Activated naive CD4-positive, alpha-beta T cell treated with anti-CD3 and anti-CD28 coated beads, Interleukin-2, amount 50 U/mL, for 24 hours (primary cell): ENCODE measurements around the gene HHATL.

Source experiments
- H3K27ac Mint-ChIP-seq: one replicate; pipeline ENCODE4 v1.8.0; 2021; ENCODE audit warnings: mild to moderate bottlenecking, mixed read lengths
- H3K27me3 Mint-ChIP-seq: one replicate; pipeline ENCODE4 v1.8.0; 2021; ENCODE audit warnings: mixed read lengths
- H3K36me3 Mint-ChIP-seq: one replicate; pipeline ENCODE4 v1.8.0; 2021; ENCODE audit warnings: mixed read lengths
- H3K4me1 Mint-ChIP-seq: one replicate; pipeline ENCODE4 v1.8.0; 2021; ENCODE audit warnings: mixed read lengths
- H3K4me3 Mint-ChIP-seq: one replicate; pipeline ENCODE4 v1.8.0; 2021; ENCODE audit warnings: mild to moderate bottlenecking, mixed read lengths
- H3K9me3 Mint-ChIP-seq: one replicate; pipeline ENCODE4 v1.8.0; 2021; ENCODE audit warnings: mixed read lengths

HHATL gene

GRCh38 chr3:42672515-42672914 lies 30.1 kb downstream of the HHATL start:
- Mint-ChIP-seq H3K4me1 (no peaks in the 10 kb centered on the region), H3K9me3 (peaks cover 6% of the 10 kb centered on the region), H3K27ac (no peak overlapping the region)

GRCh38 chr3:42670670-42671069 lies 31.9 kb downstream of the HHATL start:
- no peaks in the 10 kb centered on the region for H3K4me1 Mint-ChIP-seq

More at GRCh38 chr3:42672515-42672914, 30.1 kb downstream of the HHATL start:
- H3K27me3 Mint-ChIP-seq: no peaks in the 10 kb centered on the region
- H3K36me3 Mint-ChIP-seq: no peaks in the 10 kb centered on the region
- H3K4me3 Mint-ChIP-seq: no peak overlapping the region

GRCh38 chr3:42670051-42670576 lies 32.5 kb downstream of the HHATL start:
- Mint-ChIP-seq H3K27me3 (no peaks in the 10 kb centered on the region), H3K9me3 (no peaks in the 10 kb centered on the region), H3K36me3 (no peaks in the 10 kb centered on the region), H3K27ac (no peak overlapping the region), H3K4me3 (no peak overlapping the region), H3K4me1 (no peaks in the 10 kb centered on the region)

More at GRCh38 chr3:42670670-42671069, 31.9 kb downstream of the HHATL start:
- no peak overlapping the region for H3K27ac Mint-ChIP-seq
- H3K4me3 Mint-ChIP-seq: no peak overlapping the region
- no peaks in the 10 kb centered on the region for H3K9me3 Mint-ChIP-seq
- no peaks in the 10 kb centered on the region for H3K36me3 Mint-ChIP-seq
- no peaks in the 10 kb centered on the region for H3K27me3 Mint-ChIP-seq

- H3K4me1 Mint-ChIP-seq: no peaks in the 10 kb centered on the region
- no peak overlapping the region for H3K4me3 Mint-ChIP-seq
- H3K36me3 Mint-ChIP-seq: no peaks in the 10 kb centered on the region
- no peaks in the 10 kb centered on the region for H3K9me3 Mint-ChIP-seq
- no peak overlapping the region for H3K27ac Mint-ChIP-seq
- no peaks in the 10 kb centered on the region for H3K27me3 Mint-ChIP-seq
These were observed 33.8 kb downstream of the HHATL start for GRCh38 chr3:42668793-42669217.

GRCh38 chr3:42668413-42668760 lies 34.2 kb downstream of the HHATL start:
- no peaks in the 10 kb centered on the region for H3K9me3 Mint-ChIP-seq
- H3K4me3 Mint-ChIP-seq: no peak overlapping the region
- H3K4me1 Mint-ChIP-seq: no peaks in the 10 kb centered on the region
- H3K27me3 Mint-ChIP-seq: no peaks in the 10 kb centered on the region
- H3K36me3 Mint-ChIP-seq: no peaks in the 10 kb centered on the region
- no peak overlapping the region for H3K27ac Mint-ChIP-seq

- H3K27ac Mint-ChIP-seq: no peak overlapping the region
- H3K27me3 Mint-ChIP-seq: no peaks in the 10 kb centered on the region
- H3K36me3 Mint-ChIP-seq: no peaks in the 10 kb centered on the region
- H3K4me1 Mint-ChIP-seq: no peaks in the 10 kb centered on the region
- no peak overlapping the region for H3K4me3 Mint-ChIP-seq
- H3K9me3 Mint-ChIP-seq: no peaks in the 10 kb centered on the region
These were observed 34.8 kb downstream of the HHATL start for GRCh38 chr3:42667523-42668412.

- H3K9me3 Mint-ChIP-seq: no peaks in the 10 kb centered on the region
- no peaks in the 10 kb centered on the region for H3K36me3 Mint-ChIP-seq
- H3K27ac Mint-ChIP-seq: no peak overlapping the region
- no peak overlapping the region for H3K4me3 Mint-ChIP-seq
- H3K4me1 Mint-ChIP-seq: no peaks in the 10 kb centered on the region
- no peaks in the 10 kb centered on the region for H3K27me3 Mint-ChIP-seq
These were observed 35.5 kb downstream of the HHATL start for GRCh38 chr3:42667096-42667522.

- no peaks in the 10 kb centered on the region for H3K27me3 Mint-ChIP-seq
- no peaks in the 10 kb centered on the region for H3K4me1 Mint-ChIP-seq
- H3K36me3 Mint-ChIP-seq: no peaks in the 10 kb centered on the region
- H3K9me3 Mint-ChIP-seq: no peaks in the 10 kb centered on the region
- H3K27ac Mint-ChIP-seq: no peak overlapping the region
- H3K4me3 Mint-ChIP-seq: no peak overlapping the region
These were observed 36.0 kb downstream of the HHATL start for GRCh38 chr3:42666577-42666998.

- Mint-ChIP-seq H3K27me3 (no peaks in the 10 kb centered on the region), H3K9me3 (no peaks in the 10 kb centered on the region), H3K36me3 (no peaks in the 10 kb centered on the region), H3K4me3 (no peak overlapping the region), H3K27ac (no peak overlapping the region), H3K4me1 (no peaks in the 10 kb centered on the region)
These were observed 36.6 kb downstream of the HHATL start for GRCh38 chr3:42666022-42666421.

- Mint-ChIP-seq H3K4me1 (no peaks in the 10 kb centered on the region), H3K27ac (no peak overlapping the region), H3K36me3 (no peaks in the 10 kb centered on the region), H3K4me3 (no peak overlapping the region), H3K9me3 (no peaks in the 10 kb centered on the region), H3K27me3 (no peaks in the 10 kb centered on the region)
These were observed 37.3 kb downstream of the HHATL start for GRCh38 chr3:42665050-42665878.

GRCh38 chr3:42664438-42664803 lies 38.2 kb downstream of the HHATL start:
- no peak overlapping the region for H3K27ac Mint-ChIP-seq
- no peak overlapping the region for H3K4me3 Mint-ChIP-seq
- H3K4me1 Mint-ChIP-seq: no peaks in the 10 kb centered on the region
- H3K9me3 Mint-ChIP-seq: no peaks in the 10 kb centered on the region
- no peaks in the 10 kb centered on the region for H3K27me3 Mint-ChIP-seq
- H3K36me3 Mint-ChIP-seq: no peaks in the 10 kb centered on the region

- Mint-ChIP-seq H3K4me1 (no peaks in the 10 kb centered on the region), H3K27ac (no peak overlapping the region), H3K27me3 (no peaks in the 10 kb centered on the region), H3K9me3 (no peaks in the 10 kb centered on the region), H3K4me3 (no peak overlapping the region), H3K36me3 (no peaks in the 10 kb centered on the region)
These were observed 38.8 kb downstream of the HHATL start for GRCh38 chr3:42663581-42664437.

- Mint-ChIP-seq H3K4me1 (no peaks in the 10 kb centered on the region), H3K27ac (no peak overlapping the region), H3K27me3 (no peaks in the 10 kb centered on the region), H3K9me3 (no peaks in the 10 kb centered on the region), H3K4me3 (no peak overlapping the region), H3K36me3 (no peaks in the 10 kb centered on the region)
These were observed 39.6 kb downstream of the HHATL start for GRCh38 chr3:42662813-42663535.

GRCh38 chr3:42662037-42662812 lies 40.4 kb downstream of the HHATL start:
- no peaks in the 10 kb centered on the region for H3K4me1 Mint-ChIP-seq
- H3K27ac Mint-ChIP-seq: no peak overlapping the region
- no peak overlapping the region for H3K4me3 Mint-ChIP-seq
- no peaks in the 10 kb centered on the region for H3K9me3 Mint-ChIP-seq
- no peaks in the 10 kb centered on the region for H3K27me3 Mint-ChIP-seq
- H3K36me3 Mint-ChIP-seq: no peaks in the 10 kb centered on the region
